Neuron (in vitro differentiated cells): ENCODE measurements around the gene SCNN1B.

ENCODE experiments used
- H2AFZ ChIP-seq: one replicate; pipeline ENCODE4 v1.6.1; 2013; ENCODE audit warnings: low read depth, mild to moderate bottlenecking, inconsistent platforms, low read length, moderate library complexity
- H3K27me3 ChIP-seq: one replicate; pipeline ENCODE4 v1.6.1; 2013; ENCODE audit warnings: low read length; ENCODE audit not compliant: insufficient read depth
- H3K36me3 ChIP-seq: one replicate; pipeline ENCODE4 v1.6.1; 2013; ENCODE audit warnings: low read length; ENCODE audit not compliant: insufficient read depth
- H3K4me1 ChIP-seq: one replicate; pipeline ENCODE4 v1.6.1; 2013; ENCODE audit warnings: low read length; ENCODE audit not compliant: insufficient read depth
- H3K4me3 ChIP-seq: 2 replicates; pipeline ENCODE4 v1.5.1; 2013; ENCODE audit warnings: mild to moderate bottlenecking, low read length, moderate library complexity
- H3K9me3 ChIP-seq: one replicate; pipeline ENCODE4 v1.6.1; 2013; ENCODE audit warnings: low read length

SCNN1B gene

DNA sequence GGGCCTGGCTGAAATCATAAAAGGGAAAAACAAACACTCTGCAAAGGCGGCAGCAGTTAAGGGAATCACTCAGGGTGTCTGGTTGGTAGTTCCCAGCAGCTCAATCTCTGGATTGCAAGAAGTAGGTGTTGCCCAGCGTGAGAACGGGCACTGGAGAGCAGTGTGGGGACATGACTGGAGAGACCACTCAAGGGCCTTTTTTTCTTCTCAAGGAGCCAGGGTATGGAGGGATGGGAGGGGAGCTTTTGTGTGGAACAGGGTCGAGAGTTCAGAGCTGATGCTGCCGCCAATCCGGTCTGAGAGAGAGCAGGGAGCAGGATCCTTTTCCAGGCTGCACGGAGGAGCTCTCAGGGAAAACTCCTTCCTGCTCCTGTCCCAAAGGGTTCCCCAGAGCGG, 15.2 kb downstream of the SCNN1B start:
- no peaks in the 10 kb centered on the region for H3K4me1 ChIP-seq
- peaks cover 2% of the 10 kb centered on the region for H3K27me3 ChIP-seq
- no peak overlapping the region for H2AFZ ChIP-seq
- no peaks in the 10 kb centered on the region for H3K36me3 ChIP-seq
- no peak overlapping the region for H3K4me3 ChIP-seq
- no peaks in the 10 kb centered on the region for H3K9me3 ChIP-seq

DNA sequence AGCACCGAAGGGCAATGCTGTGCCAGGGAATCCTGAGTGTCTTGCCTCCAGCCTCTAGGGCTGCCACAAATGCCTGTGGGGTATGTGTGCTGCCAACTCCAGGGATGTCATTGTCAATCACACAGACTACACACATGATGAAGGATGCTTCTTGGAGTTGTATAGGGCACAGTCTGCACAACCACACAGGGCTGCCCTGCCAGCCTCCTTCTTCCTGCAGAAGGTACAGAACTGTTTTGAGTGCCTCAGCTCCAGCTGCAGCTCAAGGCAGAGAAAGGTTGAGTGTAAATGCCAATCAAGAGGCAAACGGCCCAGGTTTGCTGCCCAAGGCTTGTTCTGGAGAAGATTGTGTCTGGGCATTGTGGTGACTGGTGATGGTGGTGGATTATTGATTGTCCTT, 15.6 kb downstream of the SCNN1B start:
- Histone ChIP-seq H3K36me3 (no peaks in the 10 kb centered on the region), H3K4me3 (no peak overlapping the region), H3K4me1 (no peaks in the 10 kb centered on the region), H3K9me3 (no peaks in the 10 kb centered on the region), H3K27me3 (peaks cover 2% of the 10 kb centered on the region), H2AFZ (no peak overlapping the region)

DNA sequence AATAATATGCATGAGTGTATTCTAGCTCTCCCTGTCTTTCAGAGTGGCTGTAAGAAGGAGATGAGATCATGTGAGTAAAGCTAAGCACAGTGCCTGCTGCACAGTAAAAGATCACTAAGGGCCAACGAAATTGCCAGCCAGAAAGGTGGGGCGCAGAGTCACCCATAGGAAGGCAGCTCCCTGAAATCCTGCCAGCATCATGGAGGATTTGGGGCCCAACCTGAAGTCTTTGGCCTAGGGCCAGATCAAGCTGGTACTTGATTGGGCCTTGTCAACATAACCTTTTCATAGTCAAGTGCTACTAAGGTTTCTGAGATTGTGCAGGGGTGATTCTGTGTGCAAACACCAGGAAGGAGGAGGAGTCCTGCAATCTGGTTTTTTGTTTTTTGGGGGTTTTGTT, 16.5 kb downstream of the SCNN1B start:
- Histone ChIP-seq H3K27me3 (peaks cover 2% of the 10 kb centered on the region), H2AFZ (no peak overlapping the region), H3K4me1 (no peaks in the 10 kb centered on the region), H3K36me3 (no peaks in the 10 kb centered on the region), H3K9me3 (no peaks in the 10 kb centered on the region), H3K4me3 (no peak overlapping the region)

DNA sequence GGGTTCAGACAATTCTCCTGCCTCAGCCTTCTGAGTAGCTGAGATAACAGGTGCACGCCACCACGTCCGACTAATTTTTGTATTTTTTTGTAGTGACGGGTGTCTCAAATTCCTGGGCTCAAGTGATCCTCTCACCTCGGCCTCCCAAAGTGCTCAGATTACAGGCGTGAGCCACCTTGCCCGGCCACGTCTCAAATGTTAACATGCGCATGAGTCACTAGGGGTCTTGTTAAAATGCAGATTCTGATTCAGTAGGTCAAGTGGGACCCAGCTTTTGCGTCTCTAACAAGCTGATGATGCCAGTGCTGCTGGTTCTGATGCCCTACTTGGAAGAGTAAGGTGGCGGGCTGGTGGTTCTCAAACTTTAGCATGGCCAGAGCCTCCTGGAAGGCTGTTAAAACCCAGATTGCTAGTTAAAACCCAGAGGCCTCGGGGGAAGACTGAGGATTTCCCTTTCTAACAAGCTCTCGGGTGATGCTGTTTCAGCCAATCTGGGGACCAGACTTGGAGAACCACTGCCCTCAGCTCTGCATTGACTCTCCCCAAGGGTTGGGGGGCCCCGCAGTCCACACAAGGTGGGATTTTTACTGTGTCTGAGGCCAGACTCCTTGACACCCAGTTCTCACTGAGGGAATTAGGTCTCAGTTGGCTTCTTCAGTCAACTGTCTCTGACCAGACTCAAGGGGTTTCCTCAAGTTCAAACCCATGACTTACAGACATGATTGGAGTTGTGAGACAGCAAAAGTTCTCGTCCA, 17.9 kb downstream of the SCNN1B start:
- H3K4me1 ChIP-seq, result no peaks in the 10 kb centered on the region
- H3K4me3 ChIP-seq, result no peak overlapping the region
- H3K36me3 ChIP-seq, result no peaks in the 10 kb centered on the region
- no peaks in the 10 kb centered on the region for H3K9me3 ChIP-seq
- H3K27me3 ChIP-seq, result peaks cover 2% of the 10 kb centered on the region
- H2AFZ ChIP-seq, result no peak overlapping the region

DNA sequence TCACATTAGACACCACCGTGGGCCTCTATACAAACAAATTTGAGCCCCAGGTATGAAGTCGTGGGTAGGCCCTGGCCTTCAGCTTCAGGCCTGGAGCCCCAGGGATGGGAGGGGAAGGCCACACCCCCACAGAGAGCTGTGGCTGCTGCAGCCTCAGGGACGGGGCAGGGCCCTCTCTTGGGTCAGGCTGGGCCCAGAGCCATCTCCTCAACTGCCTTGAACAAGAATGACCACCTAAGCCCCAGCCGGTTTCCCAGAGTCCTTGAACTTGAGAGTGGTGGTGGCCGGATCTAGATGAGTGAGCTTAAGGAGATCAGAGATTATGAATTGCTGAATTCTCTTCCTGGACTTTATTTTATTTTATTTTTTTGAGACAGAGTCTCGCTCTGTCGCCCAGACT, 18.6 kb downstream of the SCNN1B start:
- H3K4me1 ChIP-seq, result no peaks in the 10 kb centered on the region
- no peak overlapping the region for H2AFZ ChIP-seq
- peaks cover 2% of the 10 kb centered on the region for H3K27me3 ChIP-seq
- H3K36me3 ChIP-seq, result no peaks in the 10 kb centered on the region
- H3K4me3 ChIP-seq, result no peak overlapping the region
- no peaks in the 10 kb centered on the region for H3K9me3 ChIP-seq

DNA sequence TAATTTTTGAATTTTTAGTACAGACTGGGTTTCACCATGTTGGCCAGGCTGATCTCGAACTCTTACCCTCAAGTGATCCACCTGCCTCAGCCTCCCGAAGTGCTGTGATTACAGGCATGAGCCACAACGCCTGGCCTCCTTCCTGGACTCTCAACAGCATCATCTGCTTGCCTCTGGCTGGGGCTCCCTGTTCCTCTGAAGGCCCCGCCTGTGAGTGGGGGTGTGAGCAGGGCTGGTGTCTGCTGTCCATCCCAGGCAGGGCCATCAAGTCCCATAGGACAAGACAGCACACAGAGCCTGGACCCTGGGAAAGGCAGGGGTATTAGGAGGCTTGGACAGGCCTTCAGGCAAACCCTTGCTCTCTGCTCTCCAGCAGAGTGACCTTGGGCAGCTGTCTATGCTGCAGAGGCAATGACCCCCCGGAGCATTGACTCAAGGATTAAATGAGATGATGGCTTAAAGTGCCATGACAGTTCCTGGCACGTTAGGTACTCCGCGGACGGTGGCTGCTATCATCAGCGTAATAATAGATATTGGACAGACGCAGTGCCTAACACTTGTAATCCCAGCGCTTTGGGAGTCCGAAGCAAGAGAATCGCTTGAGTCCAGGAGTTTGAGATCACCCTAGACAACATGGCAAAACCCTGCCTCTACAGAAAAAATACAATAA, 19.2 kb downstream of the SCNN1B start:
- Histone ChIP-seq H3K27me3 (peaks cover 2% of the 10 kb centered on the region), H3K36me3 (no peaks in the 10 kb centered on the region), H3K9me3 (no peaks in the 10 kb centered on the region), H3K4me3 (no peak overlapping the region), H3K4me1 (no peaks in the 10 kb centered on the region), H2AFZ (no peak overlapping the region)

DNA sequence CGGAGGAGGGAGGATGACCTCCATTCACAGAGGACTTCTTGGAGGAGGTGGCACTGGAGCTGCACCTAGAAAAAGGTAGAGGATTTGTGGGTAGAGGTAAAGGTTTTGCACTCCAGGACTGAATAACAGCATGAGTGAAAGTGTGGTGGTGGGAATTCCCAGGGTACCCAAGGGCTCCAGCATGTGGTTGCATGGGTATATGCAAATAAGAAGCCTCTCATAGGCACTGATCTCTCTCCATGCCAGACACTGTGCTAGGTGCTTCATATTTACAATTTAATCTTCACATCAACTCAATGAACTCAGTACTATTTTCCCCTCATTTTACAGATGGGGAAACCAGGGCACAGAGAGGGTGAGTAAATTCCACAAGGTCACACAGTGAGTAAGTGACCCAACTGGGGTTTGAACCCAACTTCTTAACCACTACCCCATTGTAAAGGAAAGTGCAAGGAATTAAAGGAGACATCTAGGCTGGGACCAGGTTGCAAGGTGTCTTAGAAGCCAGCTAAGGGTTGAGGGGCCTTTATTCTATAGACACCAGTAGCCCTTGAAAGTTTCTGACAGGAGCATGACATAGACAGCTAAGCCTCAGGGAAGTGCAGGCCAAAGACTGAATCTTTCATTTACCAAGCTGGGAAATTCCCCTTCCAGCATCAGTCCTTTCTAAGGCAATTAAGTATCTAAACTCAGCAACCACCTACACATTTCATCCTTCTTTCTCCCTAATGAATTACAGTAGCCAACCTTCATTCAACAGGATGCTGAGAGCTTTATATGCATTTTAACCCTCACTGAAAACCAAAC, 21.3 kb downstream of the SCNN1B start:
- Histone ChIP-seq H2AFZ (no peak overlapping the region), H3K4me3 (no peak overlapping the region), H3K36me3 (no peaks in the 10 kb centered on the region), H3K9me3 (no peaks in the 10 kb centered on the region), H3K27me3 (peaks cover 2% of the 10 kb centered on the region), H3K4me1 (no peaks in the 10 kb centered on the region)

DNA sequence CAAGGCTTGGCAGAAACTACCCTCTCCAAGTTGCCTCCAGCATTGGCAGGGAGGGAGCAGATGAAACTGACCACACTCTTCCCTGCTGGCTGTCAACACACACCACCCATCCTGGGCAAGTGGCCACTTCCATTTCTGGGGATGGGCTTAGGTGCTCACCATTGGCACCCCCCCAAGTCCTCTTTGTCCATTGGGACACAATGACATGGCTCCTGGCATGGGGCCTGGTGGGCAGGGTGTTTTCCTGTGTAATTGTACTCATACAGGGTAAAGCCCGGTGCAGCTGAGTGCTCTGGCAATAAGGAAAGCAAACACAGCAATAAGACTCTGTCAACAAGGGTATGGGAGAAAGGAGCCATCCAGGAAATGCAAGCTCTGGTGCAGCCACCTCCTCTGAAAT, 22.6 kb downstream of the SCNN1B start:
- H2AFZ ChIP-seq, result no peak overlapping the region

DNA sequence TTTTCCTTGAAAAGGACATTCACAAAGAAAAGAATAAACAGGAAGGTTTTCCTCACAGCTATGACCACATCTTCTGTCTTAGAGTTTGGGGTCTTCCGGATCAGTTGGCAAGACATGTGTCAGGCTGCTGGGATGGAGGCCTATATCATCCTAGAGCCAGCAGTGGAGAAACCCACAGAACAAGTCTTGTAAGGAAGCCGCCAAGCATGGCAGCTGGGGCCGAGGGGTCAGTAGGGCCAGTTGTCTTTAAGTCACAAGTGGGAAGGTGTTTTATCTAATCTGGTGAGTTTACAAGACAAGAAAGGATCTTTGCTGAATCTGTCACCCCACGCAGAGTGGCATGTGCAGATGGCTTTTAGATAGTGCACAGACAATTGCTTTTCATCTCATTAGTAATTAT, 25.7 kb downstream of the SCNN1B start:
- Histone ChIP-seq H3K4me1 (no peaks in the 10 kb centered on the region), H3K9me3 (no peaks in the 10 kb centered on the region), H3K36me3 (no peaks in the 10 kb centered on the region), H3K4me3 (no peak overlapping the region), H3K27me3 (no peaks in the 10 kb centered on the region), H2AFZ (no peak overlapping the region)

More for the DNA sequence above, 22.6 kb downstream of the SCNN1B start:
- Histone ChIP-seq H3K9me3 (no peaks in the 10 kb centered on the region), H3K36me3 (no peaks in the 10 kb centered on the region), H3K27me3 (no peaks in the 10 kb centered on the region), H3K4me1 (no peaks in the 10 kb centered on the region), H3K4me3 (no peak overlapping the region)

DNA sequence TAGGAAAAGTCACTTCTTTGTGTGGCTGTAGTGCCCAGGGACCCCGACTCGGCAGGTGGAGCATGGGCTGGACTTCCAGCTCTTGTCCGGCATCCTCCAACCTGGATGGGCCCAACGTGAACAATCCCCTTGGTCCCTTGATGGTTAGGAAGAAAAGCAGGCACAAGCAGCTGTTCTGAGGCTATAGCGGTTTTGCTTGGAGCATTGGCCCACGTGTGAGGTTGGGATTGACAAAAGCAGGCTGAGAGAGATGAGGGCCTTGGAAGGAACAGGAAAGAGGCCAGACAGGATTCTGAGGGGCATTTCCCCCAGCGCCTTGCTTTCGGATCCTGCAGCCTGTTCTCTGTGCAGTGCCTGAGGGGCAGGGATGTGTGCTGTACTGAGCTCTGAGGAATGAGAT, 28.1 kb downstream of the SCNN1B start:
- no peak overlapping the region for H2AFZ ChIP-seq
- no peaks in the 10 kb centered on the region for H3K4me1 ChIP-seq
- no peaks in the 10 kb centered on the region for H3K27me3 ChIP-seq
- H3K9me3 ChIP-seq, result no peaks in the 10 kb centered on the region
- H3K4me3 ChIP-seq, result no peak overlapping the region
- H3K36me3 ChIP-seq, result no peaks in the 10 kb centered on the region

DNA sequence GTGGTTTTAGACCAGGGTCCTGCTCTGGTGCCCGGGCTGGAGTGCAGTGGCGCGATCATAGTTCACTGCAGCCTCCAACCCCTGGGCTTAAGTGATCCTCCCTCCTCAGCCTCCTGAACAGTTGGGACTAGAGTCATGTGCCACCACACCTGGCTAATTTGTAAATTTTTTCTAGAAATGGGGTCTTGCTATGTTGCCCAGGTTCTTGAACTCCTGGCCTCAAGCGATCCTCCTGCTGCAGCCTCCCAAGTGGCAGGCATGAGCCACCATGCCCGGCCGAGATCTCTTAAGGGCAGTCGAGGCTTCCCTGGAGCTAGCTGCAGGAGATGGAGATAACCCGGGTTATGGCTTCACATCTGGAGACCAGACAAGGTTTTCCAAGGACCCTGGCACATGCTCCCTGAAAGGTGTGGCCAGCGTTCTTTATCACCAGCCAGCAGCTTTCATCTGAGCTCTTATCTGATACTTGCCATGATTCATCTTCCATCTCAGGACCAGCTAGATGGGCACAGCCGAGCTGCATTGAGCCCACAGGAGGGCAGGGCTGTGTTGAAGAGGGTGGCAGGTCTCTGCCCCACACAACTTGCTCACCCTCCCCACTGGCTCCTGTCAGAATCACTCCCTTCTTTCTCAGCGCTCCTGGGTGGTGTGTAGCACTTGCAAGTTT, 28.6 kb downstream of the SCNN1B start:
- H3K4me3 ChIP-seq, result no peak overlapping the region
- H3K4me1 ChIP-seq, result no peaks in the 10 kb centered on the region
- H3K9me3 ChIP-seq, result no peaks in the 10 kb centered on the region
- no peaks in the 10 kb centered on the region for H3K36me3 ChIP-seq
- no peak overlapping the region for H2AFZ ChIP-seq
- no peaks in the 10 kb centered on the region for H3K27me3 ChIP-seq

DNA sequence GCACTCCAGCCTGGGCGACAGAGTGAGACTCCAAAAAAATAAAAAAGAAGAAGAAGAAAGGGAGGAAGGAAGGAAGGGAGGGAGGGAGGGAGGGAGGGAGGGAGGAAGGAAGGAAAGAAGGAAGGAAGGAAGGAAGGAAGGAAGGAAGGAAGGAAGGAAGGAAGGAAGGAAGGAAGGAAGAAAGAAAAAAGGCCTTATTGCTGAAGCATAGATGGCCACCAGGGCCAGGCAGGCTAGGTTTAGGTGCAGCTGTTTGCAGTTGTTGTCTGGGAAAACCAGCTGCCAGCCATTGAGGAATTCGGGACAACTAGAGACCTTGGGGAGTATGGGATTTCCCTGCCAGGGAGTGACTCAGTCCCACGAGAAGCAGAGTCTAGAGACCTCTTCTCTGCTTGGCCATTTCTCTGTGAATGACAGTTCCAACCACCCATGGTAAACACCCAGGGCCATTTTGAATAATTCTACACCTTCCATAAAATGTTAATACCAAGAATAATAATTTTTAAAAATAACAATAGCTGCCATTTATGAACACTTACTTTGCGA, 31.0 kb downstream of the SCNN1B start:
- Histone ChIP-seq H3K27me3 (no peaks in the 10 kb centered on the region), H3K4me3 (no peak overlapping the region), H3K36me3 (no peaks in the 10 kb centered on the region), H3K4me1 (no peaks in the 10 kb centered on the region), H3K9me3 (no peaks in the 10 kb centered on the region), H2AFZ (no peak overlapping the region)
